DMS79 (cell line): Measurements from ENCODE around the gene SND1.

Experiments used
- DNase-seq: peaks from one replicate; lab custom pipeline; 2025; lab: John Stamatoyannopoulos, UW

Gene SND1

DNA sequence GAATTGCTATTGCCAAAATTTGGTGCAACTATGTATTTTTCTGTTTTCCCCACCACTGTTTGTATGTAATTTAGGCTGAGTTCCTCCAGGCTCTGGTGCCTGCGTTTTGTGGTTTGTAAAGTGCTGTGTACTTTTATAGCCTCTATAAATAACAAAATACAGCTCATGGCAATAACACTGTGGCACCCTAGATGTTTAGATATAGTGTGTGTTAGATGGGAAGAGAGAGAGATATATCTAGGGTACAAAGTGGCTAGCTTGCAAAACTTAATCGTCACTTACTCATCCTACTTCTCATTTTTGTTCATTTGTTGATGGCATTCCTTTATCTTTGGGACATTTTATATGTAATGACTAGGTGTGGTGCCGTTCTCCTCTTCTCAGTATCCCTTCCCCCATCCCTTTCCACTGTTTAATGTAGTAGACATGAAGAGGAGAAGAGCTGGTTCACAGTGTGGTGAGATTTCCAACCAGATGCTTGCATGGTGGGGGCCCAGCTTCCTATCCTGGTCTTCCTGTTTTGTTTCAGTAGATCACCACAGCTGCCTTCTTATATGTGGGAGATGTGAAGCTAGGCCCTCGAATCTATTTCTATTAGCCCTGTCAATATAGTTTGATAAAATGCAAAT, 115.0 kb downstream of the SND1 start:
- no peak for DNase-seq

DNA sequence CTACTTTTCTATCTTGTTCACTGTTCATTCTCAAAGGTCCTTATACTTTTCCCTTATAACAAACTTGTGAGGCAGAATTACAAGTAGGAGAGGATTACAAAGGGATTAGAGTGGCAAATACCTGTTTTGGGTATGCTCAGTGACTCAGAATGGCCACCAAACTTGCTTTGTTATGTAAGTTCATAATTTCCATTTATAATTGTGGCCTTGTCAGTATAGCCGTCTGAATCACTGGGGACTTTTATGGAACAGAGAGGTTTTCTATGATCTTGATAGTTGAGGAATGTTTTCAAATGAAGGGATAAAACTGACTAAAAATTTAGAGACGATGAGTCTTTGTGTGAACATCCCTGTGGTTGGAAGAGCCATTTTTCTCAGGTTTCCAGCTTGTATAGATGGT, 116.2 kb downstream of the SND1 start:
- no peak for DNase-seq

DNA sequence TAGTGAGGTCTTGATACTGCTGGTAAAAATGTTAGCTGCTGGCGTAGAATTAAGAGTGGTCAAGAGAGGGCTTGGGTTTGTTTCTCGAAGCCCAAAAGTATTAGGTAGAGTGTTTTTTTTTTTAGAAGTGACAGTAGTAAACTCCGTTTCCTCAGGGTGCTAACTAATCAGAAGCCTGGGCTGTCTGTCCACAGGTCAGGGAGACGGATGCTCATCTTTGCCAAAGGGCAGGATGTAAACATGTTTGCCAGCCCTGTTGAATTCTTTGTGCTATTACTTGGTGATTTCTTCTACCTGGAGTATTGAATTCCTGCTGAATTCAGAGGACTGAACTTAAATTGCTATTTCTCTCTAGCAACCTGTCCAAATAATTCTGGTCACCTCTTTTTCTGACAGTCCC, 117.1 kb downstream of the SND1 start:
- DNase-seq, result no peak

DNA sequence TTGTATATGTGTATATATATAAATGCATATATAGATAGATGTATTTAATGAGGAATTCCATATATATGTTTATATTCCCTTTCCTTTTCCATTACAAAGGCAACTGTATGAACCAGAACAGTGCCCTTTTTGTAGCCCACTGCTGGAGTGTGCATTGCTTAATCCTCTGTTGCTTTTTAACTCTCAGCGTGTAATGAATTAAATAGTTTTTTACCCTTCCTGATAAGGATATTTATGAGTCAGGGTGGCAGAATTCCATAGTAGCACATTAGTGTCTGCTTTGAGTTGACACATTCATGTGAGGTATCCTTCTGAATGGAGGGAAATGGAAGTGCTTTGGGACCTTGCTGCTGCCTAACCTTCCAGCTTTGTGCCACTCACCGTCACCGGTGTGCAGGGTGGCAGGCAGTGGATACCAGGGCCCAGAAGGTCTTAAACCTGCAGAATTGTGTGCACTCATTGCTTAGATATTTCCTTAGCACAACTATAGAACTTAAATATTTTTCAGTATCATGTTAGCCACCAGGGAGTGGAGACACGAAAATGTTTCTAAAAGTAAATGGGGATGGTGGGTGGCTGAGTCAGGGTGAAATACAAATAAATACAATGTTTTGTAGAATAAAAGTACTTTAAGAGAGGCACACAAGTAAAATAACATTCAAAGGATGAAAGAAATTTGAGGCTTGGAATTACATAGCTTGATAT, 117.9 kb downstream of the SND1 start:
- DNase-seq, result no peak

DNA sequence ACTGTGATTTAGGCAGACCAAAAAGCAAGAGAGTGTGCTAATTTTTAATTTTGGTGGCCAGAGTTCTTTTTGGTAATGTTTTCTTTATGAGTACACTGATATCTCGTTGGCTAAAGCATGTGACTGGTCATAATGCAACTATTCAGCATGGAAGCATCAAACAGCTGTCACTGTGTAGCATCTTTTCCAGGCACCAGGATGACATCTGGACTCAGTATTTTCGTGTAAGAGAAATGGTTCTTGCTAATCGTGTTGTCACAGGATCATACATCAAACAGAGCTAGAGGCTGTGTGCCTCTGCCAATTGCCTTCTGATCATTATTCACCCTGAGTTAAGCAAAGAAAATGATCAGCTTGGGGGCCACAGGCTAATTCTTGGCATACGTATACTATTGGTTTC, 118.9 kb downstream of the SND1 start:
- no peak for DNase-seq

DNA sequence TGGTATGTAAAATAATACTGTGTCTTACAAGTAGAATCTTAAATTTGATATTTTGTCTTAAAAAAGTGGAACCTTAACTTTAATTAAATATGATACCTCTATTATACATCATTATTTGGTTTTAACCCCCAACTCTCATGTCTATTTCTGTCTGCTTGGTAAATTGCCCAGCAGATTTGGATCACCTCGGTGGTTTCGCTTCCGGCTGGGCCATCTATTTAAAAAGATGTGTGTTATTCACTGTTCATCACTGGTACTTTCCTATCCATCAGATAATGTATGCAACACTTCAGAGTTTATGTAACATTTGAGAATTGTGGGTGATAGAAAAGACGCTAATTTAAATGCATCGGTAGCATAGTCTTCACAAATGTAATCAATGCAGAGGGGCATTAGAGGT, 119.7 kb downstream of the SND1 start:
- DNase-seq, result no peak

DNA sequence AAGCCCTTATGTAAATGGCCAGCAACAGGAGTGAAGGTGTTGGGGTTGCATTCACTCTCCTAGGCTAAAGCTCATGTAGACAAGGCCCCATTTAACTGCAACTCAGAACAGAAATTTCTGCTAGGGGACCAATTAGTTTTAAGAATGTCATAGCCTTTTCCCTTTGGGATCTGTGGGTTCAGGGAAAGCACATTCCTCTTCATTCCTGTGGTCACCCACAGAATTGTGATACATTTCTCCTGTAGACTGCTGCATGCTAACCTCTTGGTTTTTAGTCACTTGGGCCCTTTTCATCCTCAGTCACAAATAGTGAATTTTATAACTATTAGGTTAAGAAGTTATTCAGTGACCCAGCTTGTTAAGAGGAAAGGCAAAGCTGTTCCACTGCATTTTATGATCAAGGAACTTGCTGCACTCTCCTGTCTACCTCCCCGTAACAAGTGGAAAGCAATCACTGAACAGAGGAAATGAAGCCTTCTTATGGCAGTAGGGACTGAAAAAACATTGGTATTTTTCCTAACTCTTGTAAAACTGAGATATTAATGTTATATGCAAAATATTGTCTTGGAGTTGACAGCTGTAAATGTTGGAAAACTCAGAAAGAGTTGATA, 124.9 kb downstream of the SND1 start:
- DNase-seq, result no peak

DNA sequence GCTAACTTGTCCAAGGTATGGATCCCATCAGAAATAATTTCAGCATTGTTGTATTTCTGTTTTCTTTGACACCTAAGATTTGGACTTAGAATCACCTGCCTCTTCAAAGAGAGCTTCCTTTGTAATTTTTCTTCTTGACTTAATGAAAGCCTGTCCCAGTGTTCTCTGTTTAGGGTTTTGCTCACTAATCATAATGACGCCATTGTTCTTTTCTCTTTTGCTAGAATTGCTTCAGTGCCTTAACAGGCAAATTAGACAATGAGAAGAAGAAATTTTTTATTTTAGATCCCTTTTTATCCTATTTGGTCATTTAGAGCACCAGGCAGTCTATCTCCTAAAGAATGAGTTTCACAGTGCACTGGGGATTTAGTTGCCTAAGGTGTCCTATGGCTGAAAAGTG, 128.5 kb downstream of the SND1 start:
- DNase-seq, result no peak

DNA sequence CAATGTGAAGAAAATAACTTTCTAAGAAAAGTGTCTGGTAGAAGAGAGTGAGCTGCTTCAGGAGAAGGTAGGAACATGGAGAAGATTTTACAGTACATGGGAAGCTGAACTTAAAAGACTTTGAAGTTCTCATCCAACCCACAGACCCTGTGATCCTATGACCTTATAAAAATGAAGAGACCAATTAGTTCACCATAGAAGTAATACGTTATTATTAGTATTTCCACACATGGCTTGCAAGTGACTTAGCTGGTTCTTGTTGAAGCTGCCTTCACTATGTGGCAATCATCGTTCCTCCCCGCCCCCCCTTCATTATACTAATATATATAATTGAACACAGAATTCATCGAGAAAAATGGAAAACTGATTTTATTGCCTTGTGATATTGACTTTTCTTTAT, 129.1 kb downstream of the SND1 start:
- no peak for DNase-seq

DNA sequence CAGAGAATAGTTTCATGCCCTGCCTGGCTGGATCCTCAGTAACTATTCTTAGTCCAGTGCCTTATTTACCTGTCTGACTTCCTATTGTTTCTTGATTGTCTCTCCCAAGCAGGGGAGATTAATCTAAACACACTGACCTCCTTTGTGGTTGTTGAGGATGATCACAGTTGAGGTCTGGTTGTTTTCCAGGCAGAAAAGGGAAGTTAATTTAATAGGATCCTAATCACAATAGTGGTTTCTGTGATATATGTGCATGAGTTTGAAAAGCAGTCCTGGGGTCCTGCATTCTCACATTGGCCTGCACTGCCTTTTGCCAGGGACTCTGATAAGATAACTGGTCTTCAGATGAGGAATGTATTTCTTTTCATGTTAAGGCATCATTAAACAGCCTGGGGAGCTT, 130.1 kb downstream of the SND1 start:
- DNase-seq, result no peak

DNA sequence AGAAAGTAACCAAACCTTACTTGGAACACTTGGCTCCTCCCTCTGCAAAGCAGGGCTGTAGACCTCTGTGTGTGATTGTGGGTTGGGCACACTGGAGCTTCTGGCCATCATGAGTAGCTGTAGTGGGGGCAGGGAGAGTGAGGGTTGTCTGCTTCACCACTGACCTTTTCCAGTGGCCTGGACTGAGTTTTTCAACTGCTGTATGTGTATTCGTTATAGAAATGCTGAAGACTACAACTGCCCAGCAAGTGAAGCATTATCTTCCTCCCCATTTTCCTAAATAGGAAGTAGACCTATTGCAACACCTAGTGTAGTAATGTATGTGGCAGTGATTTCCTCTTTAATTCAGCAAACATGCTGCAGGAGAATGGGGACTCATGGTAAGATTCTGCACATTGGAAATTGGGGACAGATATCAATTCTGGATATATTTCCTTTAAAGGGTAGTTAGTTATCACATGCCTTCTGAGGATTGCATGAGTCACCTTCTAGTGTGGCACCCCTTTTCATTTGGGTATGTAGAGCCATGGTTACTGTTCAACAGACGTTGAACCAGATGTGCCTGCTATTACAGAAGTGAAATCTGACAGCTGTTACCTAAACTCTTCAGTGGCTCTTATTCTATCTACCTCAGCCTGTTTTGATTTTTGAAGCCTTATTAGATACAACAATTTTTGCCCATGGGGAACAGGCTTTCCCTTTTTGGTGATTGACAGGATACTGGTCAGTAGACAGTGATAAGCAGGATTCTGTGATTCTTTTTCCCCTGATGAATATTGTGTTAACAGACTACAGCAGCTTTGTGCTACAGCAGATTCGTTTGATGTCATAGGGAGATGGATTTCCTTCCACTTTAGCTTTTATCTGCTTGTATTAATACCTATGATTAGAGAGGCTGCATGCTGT, 130.9 kb downstream of the SND1 start:
- no peak for DNase-seq

DNA sequence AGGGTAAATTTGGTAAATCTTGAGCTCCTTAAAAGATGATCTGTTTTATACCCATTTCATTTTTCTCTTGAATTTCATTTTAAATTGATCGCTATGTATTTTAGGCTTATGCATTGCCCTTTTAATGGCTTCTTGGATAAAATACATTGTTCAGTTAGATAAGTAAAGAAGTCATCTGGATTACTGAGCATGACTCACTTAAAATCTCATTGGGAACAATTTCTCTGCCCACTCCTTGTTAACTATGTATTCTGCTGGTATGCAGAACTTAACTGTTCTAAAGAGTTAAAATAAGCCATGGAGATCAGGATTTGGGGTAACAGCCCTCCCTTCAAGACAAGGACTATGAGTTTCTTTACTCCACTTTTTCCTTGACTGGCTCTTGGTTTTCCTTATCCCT, 134.2 kb downstream of the SND1 start:
- DNase-seq, result no peak

DNA sequence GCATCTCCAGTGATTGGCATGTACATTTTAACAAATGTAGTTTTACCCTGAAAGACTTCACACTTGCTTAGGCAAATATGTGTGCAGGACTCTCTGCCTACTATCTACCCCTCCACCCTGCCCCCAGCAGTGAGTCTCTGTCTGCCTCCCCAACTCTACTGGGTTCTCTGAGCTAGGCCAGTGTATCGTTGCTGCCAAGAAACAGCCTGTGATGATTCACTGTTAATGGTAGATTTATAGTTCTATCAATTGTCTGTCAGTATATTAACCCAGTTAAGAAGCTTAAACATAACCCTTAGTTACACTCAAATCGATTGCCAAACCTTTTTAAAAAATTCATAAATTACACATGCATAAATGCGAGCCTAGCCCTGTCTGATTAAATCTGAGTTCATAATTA, 137.0 kb downstream of the SND1 start:
- DNase-seq, result no peak

DNA sequence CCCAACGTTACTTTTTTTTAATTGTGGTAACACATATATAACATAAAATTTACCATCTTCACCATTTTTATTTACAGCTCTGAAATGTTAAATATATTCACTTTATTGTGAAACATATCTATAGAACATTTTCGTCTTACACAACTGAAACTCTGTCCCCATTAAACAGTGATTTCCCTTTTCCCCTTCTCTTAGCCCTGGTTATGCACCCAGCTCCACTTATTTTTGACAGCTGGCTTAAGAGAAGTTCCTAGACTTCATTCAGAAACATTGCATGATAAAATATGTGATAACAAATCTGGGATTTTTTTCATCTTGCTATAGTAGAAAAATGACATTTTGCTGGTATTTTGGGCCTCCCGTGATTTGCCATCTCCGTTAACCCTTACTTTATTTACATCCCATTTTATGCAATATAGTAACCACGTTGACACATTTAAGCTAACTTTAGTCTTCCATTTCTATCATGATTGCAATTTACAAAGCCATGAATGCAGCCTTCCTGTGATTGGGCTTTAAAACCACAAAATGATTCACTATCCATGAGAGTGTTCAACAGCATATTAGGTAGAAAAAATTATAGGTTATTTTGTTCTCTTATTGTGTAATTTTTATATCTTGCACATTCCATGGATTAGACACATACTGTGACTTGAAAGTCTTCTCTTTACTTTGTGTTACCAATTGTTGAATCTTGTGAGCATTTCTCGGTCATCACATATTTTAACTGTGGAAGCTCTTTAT, 139.6 kb downstream of the SND1 start:
- DNase-seq, result no peak

DNA sequence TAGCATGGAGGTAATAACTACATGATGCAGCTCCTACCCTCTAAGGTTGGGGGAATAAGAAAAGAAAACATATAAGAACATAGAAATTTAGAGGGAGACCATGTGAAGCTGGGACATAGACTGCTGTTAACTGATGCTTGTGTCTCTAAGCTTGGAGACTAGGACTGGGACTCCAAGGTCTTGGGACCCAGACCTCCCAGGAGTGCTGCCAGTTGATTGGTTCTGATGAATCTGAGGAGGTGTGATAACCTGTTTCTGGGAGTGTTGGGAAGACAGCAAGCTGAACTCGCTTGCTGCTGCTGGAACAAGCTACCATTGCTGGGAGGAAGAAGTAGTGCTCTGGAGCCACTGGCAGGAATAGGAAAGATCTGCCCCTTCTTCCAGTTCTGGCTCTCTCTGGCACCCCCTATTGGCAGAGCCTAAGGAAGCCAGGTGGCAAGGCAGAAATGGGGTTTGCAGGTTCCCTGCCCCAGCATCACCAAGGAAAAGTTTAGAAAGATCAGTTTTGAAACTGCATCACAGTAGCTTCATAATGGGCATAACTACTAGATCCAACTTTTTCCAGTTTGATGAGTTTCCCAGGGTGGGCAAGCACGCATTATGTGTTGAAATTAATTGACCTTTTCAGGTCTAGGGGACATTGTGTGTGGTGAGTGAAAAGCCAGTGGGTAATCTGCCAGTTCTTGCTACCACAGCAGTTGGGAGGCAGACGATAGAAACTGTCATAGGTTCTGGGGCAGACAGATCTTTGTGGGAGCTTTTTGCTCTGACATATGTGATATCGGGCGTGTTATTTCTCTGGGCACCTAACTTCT, 140.7 kb downstream of the SND1 start:
- no peak for DNase-seq

DNA sequence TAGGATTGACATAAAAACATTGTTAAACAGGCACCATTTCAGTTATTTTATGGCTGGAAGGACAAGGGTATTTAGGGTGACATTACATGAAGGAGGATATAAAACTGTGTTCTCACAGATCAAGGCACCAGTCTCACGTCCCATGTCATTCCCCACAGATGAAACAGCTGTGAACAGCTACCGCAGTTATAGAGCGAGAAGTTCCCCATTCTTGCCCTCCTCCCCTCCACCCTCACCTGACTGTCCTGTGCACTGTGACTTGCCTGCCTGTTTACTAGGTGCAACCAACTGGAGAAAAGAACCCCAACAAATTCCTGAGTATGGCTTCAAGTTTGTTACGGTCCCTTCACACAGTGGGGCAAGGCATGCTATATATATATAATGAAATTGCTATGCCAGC, 141.6 kb downstream of the SND1 start:
- no peak for DNase-seq

DNA sequence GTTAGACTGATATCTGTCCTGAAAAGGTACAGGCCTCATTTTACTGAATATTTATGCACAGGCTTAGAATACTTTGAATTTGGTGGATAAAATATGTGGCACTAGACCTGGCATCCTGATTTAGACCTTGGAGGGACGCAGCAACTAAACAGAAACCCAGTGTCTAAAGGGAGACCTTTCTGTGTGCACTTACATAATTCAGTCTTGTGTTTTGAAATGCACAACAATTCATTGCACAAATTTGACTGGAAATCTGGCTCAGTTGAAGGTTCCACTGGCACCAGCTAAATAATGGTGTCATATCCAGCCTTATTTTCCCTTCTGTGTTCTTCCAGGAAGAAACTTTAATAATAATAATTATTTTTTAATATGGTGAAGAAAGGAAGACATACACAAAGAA, 142.1 kb downstream of the SND1 start:
- DNase-seq, result no peak

DNA sequence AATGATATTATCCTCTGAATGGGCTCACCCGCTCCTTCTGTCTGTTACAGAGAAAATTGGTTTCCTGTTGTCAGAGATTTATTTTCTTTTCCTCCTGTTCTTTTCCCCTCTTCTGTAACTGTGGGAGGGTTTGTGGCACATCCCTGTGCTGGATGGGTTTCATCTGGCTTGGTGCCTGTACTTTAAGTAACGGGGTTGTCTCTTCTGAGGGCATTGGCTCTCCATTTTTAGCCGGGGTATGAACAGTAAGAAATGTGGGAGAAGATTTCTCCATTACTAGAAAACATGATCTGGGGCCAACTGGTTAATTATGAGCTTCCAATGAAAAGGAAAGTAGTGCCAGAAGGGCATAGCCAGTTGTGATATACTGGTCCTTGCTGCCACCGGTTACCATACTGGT, 142.6 kb downstream of the SND1 start:
- DNase-seq, result no peak

DNA sequence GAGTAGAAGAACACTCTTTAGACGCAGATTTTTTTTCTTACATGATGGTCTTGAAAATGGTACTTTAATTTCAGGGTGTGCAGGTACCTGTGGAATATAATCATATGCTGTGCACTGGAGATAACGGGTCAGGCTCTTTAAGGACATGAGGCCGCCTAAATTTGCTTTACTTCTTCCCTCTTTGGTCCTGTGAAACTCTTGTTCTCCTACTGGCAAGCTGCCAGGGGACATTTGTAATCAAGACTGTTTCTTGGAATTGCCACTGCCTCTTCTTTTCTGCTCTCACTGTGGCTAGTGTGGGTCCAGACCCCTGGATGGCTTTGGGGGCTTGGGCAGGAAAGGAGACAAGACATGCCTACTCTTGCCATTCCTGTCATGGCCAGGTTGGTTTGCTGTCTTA, 146.0 kb downstream of the SND1 start:
- no peak for DNase-seq

DNA sequence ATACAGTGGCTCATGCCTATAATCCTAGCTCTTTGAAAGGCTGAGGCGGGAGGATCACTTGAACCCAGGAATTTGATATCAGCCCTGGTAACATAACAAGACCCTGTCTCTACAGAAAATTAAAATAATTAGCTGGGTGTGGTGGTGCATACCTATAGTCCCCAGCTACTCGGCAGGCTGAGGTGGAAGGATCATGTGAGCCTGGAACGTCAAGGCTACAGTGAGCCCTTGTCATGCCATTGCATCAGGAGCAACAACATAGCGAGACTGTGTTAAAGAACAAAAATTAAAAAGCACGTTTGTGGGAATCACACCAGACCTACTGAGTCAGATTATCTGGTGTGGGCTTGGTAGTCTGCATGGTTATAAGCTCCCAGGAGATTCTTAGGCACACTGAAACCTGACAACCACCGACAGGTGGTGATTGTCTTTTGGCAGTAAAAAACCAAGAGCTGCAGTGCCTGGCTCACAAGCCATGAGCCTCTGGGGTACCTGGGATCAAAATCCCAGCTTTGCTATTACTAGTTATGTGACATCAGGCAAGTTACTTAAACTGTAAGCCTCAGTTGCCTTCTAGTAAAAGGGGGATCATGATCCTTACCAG, 146.9 kb downstream of the SND1 start:
- DNase-seq, result no peak
